ENCODE data around the gene NPR1.
"Not testable (repeated sequence)": the region's sequence is repeated elsewhere in the genome, so short reads cannot be mapped to it uniquely, and the experiment has no call there.

Gene NPR1

GRCh38 chr1:153698020-153698922 lies 19.8 kb downstream of the NPR1 start:
- DNase-seq (ENCODE audit: low read depth in 2 of 2), result peak; percentile 63 to 91
- TF ChIP-seq CTCF (IDR thresholded peaks at IDR 0.05; ENCODE audit: low read depth, low read length), result no peak
- H3K4me3 ChIP-seq (replicated peaks in 1 of 2; ENCODE audit: low read depth in 2 of 2, low read length in 2 of 2), result no peak overlapping the region

GRCh38 chr1:153698923-153699714 lies 20.6 kb downstream of the NPR1 start:
- no peak for TF ChIP-seq CTCF (IDR thresholded peaks at IDR 0.05; ENCODE audit: low read depth, low read length)
- H3K4me3 ChIP-seq (replicated peaks in 1 of 2; ENCODE audit: low read depth in 2 of 2, low read length in 2 of 2), result no peak overlapping the region
- DNase-seq (ENCODE audit: low read depth in 2 of 2), result peak; percentile 32 to 42

- no peak for DNase-seq (ENCODE audit: low read depth in 2 of 2)
- no peak overlapping the region for H3K4me3 ChIP-seq (replicated peaks in 1 of 2; ENCODE audit: low read depth in 2 of 2, low read length in 2 of 2)
- no peak for TF ChIP-seq CTCF (IDR thresholded peaks at IDR 0.05; ENCODE audit: low read depth, low read length)
These were observed 21.3 kb downstream of the NPR1 start for GRCh38 chr1:153699768-153700167.

GRCh38 chr1:153705484-153705883 lies 27.0 kb downstream of the NPR1 start:
- no peak for TF ChIP-seq CTCF (IDR thresholded peaks at IDR 0.05; ENCODE audit: low read depth, low read length)
- DNase-seq (ENCODE audit: low read depth in 2 of 2), result no peak
- no peak overlapping the region for H3K4me3 ChIP-seq (replicated peaks in 1 of 2; ENCODE audit: low read depth in 2 of 2, low read length in 2 of 2)

GRCh38 chr1:153711026-153711425 lies 32.5 kb downstream of the NPR1 start:
- TF ChIP-seq CTCF (IDR thresholded peaks at IDR 0.05; ENCODE audit: low read depth, low read length), result no peak
- no peak overlapping the region for H3K4me3 ChIP-seq (replicated peaks in 1 of 2; ENCODE audit: low read depth in 2 of 2, low read length in 2 of 2)
- DNase-seq (ENCODE audit: low read depth in 2 of 2), result no peak

GRCh38 chr1:153716211-153716610 lies 37.7 kb downstream of the NPR1 start:
- not testable (repeated sequence) for DNase-seq (ENCODE audit: low read depth in 2 of 2); H3K4me3 ChIP-seq (replicated peaks in 1 of 2; ENCODE audit: low read depth in 2 of 2, low read length in 2 of 2)

- no peak overlapping the region for H3K4me3 ChIP-seq (replicated peaks in 1 of 2; ENCODE audit: low read depth in 2 of 2, low read length in 2 of 2)
- no peak for DNase-seq (ENCODE audit: low read depth in 2 of 2)
- TF ChIP-seq CTCF (IDR thresholded peaks at IDR 0.05; ENCODE audit: low read depth, low read length), result no peak
These were observed 38.8 kb downstream of the NPR1 start for GRCh38 chr1:153717330-153717729.

All from cardiac fibroblast (primary cell).